Central memory CD8-positive, alpha-beta T cell (primary cell): ENCODE results near the gene DPF3.

Experiments used
- ATAC-seq: fragments of 150-1000 bp; cut with Tn5 transposase; replicated peaks from 2 replicates; pipeline ENCODE4 v1.10.0; 2022; ENCODE audit warnings: mild to moderate bottlenecking, moderate FRiP score, moderate number of reproducible peaks; ENCODE audit not compliant: poor library complexity, severe bottlenecking; ENCODE audit errors: extremely low read depth
- DNase-seq, 2 donors: peaks; one replicate each; pipeline ENCODE4 v3.0.0; 2021; ENCODE audit warnings: low spot score in 2 of 2
- H3K27ac Mint-ChIP-seq: one replicate; pipeline ENCODE4 v1.8.0; 2022; ENCODE audit warnings: low read depth, mild to moderate bottlenecking, moderate library complexity, mixed read lengths
- H3K27me3 Mint-ChIP-seq: one replicate; pipeline ENCODE4 v1.8.0; 2022; ENCODE audit warnings: mixed read lengths
- H3K36me3 Mint-ChIP-seq: one replicate; pipeline ENCODE4 v1.8.0; 2022; ENCODE audit warnings: mild to moderate bottlenecking, moderate library complexity, mixed read lengths; ENCODE audit not compliant: insufficient read depth
- H3K4me1 Mint-ChIP-seq: one replicate; pipeline ENCODE4 v1.8.0; 2022; ENCODE audit warnings: mixed read lengths
- H3K4me3 Mint-ChIP-seq: one replicate; pipeline ENCODE4 v1.8.0; 2022; ENCODE audit warnings: mild to moderate bottlenecking, moderate library complexity, mixed read lengths
- H3K9me3 Mint-ChIP-seq: one replicate; pipeline ENCODE4 v1.8.0; 2022; ENCODE audit warnings: mixed read lengths

Gene DPF3

DNA sequence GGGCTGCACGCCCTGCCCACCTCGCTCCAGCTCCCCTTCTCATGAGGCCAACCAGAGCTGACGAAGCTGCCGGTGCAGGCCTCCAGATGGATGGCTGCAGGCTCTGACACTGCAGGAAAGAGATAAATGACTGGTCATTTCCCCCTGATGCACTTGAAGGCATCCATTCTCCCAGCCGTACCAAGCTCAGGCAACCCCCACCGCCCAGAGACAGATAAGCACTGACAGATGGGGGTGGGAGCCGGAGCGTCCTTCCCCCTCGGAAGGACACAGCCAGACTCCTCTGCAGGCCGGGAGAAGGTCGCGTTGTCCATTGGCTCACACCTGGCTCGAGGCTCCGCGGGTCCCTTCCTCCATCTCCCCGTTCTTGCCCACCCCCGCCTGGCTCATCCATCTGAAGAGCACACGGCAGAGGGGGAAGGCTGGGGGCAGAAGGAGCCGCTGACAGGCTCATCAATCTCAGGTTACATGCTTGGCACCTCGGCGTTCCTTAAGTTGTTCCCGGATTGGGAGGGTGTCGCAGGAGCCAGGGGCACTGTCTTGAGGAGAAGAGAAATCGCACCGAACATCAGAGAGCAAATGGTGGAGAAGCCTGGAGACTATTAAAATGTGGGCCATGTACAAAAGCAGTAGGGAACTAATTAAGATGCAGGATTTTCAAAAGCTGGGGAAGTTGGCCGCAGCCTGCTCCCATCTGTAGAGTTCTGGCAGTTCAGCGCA lies 151.6 kb downstream of the DPF3 start:
- Mint-ChIP-seq H3K4me1 (no peaks in the 10 kb centered on the region), H3K9me3 (no peaks in the 10 kb centered on the region), H3K27me3 (no peaks in the 10 kb centered on the region), H3K4me3 (no peak overlapping the region), H3K27ac (no peak overlapping the region), H3K36me3 (no peaks in the 10 kb centered on the region)
- DNase-seq (no peak), ATAC-seq (no peak)

DNA sequence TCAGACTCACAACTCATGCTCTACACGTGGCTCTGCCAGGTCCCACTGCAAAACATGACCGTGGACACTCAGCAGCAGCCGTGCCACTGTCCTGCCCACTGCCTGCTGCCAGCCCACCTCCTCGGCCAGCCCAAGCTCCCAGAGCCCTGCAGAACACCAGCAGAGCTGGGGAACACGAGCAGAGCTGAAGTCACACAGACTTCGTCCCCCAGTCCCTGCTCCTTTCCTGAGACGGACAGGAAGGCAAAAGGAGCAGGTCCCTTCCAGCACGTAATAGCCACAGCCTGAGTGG lies 152.1 kb downstream of the DPF3 start:
- DNase-seq (no peak), ATAC-seq (no peak)
- Mint-ChIP-seq H3K4me3 (no peak overlapping the region), H3K36me3 (no peaks in the 10 kb centered on the region), H3K27ac (no peak overlapping the region), H3K9me3 (no peaks in the 10 kb centered on the region), H3K4me1 (no peaks in the 10 kb centered on the region), H3K27me3 (no peaks in the 10 kb centered on the region)

DNA sequence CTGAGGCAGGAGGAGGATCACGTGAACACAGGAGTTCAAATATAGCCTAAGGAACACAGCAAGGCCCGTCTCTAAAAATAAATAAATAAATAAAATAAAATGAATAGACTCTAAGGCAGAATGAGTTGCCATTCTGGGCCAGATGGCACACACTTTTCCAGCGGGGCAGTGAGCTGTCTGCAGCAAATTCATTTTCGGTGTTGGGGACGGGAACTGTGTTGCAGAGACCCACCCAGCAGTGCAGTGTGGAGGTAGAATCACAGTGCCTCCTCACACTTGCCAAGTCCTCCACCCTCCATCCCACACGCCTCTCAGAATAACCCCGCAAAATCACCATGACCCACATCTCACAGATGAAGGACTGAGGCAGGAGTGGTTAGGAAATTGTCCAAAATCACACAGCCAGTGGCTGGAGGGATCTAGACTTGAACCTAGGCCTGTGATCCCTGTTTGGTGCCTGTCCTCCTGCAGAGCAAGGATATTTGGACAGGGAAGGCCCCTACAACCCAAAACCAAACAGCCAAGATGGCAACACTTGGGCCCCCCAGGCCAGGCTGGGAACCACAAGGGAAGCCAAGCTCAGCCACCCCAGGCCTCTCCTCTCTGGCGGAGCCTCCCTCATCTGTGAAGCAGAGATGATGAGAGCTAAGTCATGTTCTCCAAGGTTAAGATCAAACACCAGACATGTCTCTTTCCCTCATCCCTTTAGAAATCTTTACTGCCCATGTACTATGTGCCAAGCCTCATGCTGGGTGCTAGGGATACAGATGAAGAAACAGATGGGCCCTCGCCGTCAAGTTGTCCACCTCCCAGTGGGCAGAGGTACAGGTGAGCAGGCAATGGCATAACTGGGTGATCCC lies 152.7 kb downstream of the DPF3 start:
- Mint-ChIP-seq H3K27me3 (no peaks in the 10 kb centered on the region), H3K9me3 (no peaks in the 10 kb centered on the region)

DNA sequence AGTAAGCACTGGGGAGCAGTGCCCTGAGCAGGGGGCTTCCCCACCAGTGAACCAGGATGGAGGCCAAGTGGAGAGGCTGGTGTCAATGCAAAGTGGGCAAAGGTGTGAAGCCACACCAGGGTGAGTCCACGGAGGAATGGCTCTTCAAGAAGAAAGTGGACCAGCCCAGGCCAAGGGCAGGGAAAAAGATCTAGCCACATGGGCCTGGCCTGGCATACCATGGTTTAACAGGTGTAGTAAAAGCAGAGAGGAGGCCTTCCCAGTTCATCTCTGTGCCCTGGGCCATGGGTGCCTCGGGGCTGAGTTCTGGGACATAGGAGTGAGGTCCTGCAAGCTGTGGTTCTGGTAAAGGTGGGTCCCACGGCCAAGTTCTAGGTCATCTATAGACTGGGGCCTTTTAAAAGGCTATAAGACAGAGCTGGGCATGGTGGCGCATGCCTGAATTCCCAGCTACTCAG lies 153.4 kb downstream of the DPF3 start:
- H3K36me3 Mint-ChIP-seq = no peaks in the 10 kb centered on the region
- H3K9me3 Mint-ChIP-seq = no peaks in the 10 kb centered on the region
- DNase-seq (no peak), ATAC-seq (no peak)
- H3K4me3 Mint-ChIP-seq = no peak overlapping the region
- peaks cover 2% of the 10 kb centered on the region for H3K27me3 Mint-ChIP-seq
- no peaks in the 10 kb centered on the region for H3K4me1 Mint-ChIP-seq
- no peak overlapping the region for H3K27ac Mint-ChIP-seq

More for the DNA sequence above, 152.7 kb downstream of the DPF3 start:
- no peak overlapping the region for H3K4me3 Mint-ChIP-seq
- no peak overlapping the region for H3K27ac Mint-ChIP-seq
- no peaks in the 10 kb centered on the region for H3K36me3 Mint-ChIP-seq
- ATAC-seq (no peak), DNase-seq (no peak)
- no peaks in the 10 kb centered on the region for H3K4me1 Mint-ChIP-seq

DNA sequence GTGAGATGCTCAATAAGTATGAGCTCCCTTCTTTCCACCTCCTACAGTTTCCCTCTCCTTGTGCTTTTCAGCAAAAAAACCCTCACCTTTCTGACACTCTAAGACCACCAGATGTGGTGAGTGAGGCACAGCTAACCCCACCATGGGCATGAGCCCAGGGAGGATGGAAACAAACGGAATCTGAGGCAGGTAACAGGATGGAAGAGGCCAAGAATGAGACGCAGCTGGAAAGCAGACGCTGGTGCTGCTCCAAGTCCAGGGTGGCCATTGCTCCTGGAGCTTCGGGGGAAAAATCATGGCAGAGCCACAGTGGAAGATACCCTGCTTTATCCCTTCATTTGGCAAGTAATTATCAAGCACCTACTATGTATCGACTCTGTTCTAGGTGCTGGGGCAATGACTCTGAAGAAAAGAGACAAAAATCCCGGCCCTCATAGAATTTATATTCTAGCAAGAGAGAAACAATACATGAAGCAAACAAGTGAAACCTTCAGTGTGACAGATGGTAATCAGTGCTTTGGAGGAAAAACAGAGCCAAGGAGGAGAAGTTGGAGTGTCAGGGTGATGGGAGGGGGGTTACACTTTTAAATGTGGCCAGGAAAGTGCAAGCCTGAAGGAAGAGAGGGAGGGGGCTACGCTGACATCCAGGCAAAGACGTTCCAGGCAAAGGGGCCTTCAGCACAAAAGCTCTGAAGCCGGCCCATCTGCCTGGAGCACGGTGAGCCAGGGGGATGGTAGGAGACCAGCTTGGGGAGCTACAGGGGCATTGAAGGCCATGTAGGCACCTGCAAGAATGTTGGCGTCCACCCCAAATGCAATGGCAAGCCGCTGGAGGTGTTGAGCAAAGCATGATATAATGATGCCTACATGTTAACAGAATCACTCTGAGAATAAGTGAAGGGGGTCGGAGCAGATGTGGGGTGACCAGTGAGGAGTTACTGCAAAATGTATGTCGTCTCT lies 154.2 kb downstream of the DPF3 start:
- Mint-ChIP-seq H3K4me3 (no peak overlapping the region), H3K27me3 (peaks cover 6% of the 10 kb centered on the region), H3K36me3 (no peaks in the 10 kb centered on the region), H3K27ac (no peak overlapping the region), H3K9me3 (no peaks in the 10 kb centered on the region), H3K4me1 (no peaks in the 10 kb centered on the region)
- DNase-seq = no peak
- no peak for ATAC-seq

DNA sequence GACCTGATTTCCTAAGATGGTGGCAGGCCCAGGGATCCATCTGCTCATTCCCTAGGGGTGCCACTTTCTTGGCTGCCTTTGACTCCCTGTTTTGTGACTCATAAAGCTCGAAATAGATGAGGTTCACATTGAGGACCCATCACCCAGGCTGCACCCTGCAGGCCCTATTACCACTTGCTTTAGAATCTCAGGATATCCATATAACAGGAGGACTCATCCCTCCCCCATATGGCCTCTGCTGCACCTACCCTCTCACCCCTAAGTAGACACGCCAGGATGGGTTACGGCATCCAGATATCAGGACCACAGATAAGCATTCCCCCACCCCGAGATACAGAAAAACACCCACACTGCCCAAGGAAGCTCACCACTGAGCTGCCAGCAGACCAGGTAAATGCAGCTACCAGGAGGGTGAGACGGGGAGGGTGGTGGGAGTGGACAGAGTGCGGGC lies 155.7 kb downstream of the DPF3 start:
- no peak for DNase-seq
- H3K27me3 Mint-ChIP-seq = peaks cover 11% of the 10 kb centered on the region

DNA sequence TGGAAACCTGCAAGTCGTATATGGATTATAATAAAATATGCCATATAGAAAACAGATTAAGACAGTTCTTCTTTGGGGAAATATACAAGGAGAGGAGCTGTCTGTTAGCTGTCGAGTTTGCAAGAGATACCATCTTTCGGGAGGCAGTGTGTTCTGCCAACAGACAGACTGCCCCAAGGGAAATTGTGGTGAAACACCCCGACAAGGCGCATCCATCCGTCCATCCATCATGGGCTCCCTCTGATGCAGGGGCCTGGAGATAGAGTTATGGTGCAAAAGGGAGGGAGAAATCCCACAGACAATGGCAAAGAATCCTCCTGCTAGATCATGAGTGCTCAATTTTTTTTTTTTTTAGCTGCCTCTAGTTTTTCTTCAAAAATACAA lies 156.3 kb downstream of the DPF3 start:
- ATAC-seq (no peak), DNase-seq (no peak)
- Mint-ChIP-seq H3K4me1 (no peaks in the 10 kb centered on the region), H3K4me3 (no peak overlapping the region), H3K9me3 (no peaks in the 10 kb centered on the region), H3K27me3 (peaks cover 17% of the 10 kb centered on the region), H3K36me3 (no peaks in the 10 kb centered on the region), H3K27ac (no peak overlapping the region)

More for the DNA sequence above, 155.7 kb downstream of the DPF3 start:
- no peaks in the 10 kb centered on the region for H3K4me1 Mint-ChIP-seq
- no peaks in the 10 kb centered on the region for H3K9me3 Mint-ChIP-seq
- no peak overlapping the region for H3K4me3 Mint-ChIP-seq
- H3K36me3 Mint-ChIP-seq = no peaks in the 10 kb centered on the region
- H3K27ac Mint-ChIP-seq = no peak overlapping the region
- ATAC-seq = no peak

DNA sequence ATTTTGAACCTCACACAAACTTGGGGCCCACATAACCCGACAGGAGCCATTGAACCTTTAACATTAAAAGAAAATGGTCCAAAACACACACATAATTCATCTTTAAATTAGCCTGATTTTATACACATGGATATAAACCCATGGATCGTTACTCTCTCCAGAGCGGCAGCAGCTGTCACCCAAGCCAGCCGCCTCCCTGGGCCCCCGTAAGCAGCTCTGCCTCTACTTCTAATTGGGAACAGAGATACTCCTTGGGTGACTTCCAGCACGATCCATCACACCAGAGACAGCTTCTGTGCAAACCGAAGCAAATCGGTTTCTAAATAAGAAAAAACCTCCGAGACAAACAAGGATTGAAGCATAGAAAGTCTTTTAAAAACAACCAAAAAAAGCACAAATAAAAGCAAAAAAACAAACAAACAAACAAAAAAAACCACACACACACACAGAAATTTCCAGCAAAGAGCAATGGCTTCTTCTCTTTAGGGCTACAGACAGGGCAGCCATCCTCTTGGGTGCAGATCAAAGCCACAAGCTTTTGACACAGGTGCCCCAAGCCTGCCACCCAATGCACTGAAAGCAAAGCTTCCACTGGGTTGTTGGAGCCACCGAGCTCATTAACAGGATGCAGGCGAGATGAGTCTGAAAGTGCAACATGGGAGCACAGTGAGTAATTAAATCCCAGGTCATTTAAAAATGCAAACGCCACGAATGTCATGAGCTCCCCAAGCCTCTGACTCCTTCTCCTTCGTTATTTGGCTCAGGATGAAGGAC lies 156.9 kb downstream of the DPF3 start:
- Mint-ChIP-seq H3K4me3 (no peak overlapping the region), H3K27ac (no peak overlapping the region), H3K9me3 (no peaks in the 10 kb centered on the region), H3K36me3 (no peaks in the 10 kb centered on the region), H3K27me3 (peaks cover 21% of the 10 kb centered on the region), H3K4me1 (no peaks in the 10 kb centered on the region)
- DNase-seq (no peak), ATAC-seq (no peak)

DNA sequence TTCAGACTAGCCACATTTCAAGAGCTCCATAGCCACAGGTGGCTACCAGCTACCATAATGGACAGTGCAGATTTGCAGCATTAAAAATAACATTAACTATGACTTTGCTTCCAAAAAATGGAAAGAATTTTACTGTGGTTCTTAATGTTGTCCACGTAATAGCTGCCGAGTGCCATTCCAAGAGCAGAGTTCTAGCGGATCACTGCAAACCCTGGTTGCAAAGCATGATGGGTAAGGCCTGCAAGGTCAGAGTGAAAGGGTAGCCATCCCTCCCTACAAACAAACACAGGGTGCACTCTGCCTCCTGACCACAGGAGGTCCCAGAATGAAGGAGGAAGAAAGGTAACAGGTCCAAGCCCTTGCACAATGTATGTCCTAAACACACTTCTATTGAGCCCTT lies 157.6 kb downstream of the DPF3 start:
- H3K27me3 Mint-ChIP-seq = peaks cover 27% of the 10 kb centered on the region
- H3K4me1 Mint-ChIP-seq = no peaks in the 10 kb centered on the region
- no peaks in the 10 kb centered on the region for H3K9me3 Mint-ChIP-seq
- DNase-seq (no peak), ATAC-seq (no peak)
- H3K4me3 Mint-ChIP-seq = no peak overlapping the region
- H3K27ac Mint-ChIP-seq = no peak overlapping the region
- no peaks in the 10 kb centered on the region for H3K36me3 Mint-ChIP-seq

DNA sequence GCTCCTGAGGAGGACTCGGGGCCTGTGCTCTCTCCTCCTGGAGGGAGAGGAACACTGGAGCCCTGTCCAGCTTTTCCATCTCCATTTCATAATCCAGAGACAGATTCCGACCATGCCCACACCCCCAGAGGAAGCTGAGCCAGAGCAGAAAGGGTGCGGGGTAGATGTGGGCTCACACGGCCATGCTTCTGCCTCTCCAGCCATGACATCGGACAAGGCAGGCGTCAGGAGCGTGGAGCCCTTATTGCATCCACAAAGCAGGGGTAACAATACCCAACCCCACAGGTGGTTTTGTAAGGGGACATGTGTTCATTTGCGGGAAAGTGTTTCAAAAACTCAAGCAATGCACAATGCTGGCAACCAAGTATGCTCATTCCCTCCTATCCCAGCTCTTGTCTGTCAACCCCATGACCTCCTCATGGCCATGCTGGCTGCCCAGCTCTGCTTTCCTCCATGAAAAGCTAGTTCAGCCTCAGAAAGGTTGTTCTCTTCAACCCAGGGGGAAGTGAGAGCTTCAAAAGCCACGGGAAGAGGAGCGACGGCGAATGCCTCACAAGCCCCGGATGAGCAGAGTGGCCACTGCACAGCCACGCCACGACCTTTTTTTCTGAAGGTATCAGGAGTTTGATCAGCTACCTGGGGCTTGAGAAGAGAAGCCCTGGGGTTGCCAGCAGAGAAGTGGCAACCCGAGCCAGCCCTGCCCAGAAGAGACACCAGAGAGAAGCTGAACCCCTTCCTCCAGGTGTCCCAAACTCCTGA lies 161.7 kb downstream of the DPF3 start:
- Mint-ChIP-seq H3K27me3 (peaks cover 28% of the 10 kb centered on the region), H3K4me1 (no peaks in the 10 kb centered on the region), H3K9me3 (no peaks in the 10 kb centered on the region), H3K36me3 (no peaks in the 10 kb centered on the region), H3K27ac (no peak overlapping the region), H3K4me3 (no peak overlapping the region)
- no peak for DNase-seq
- ATAC-seq = no peak

DNA sequence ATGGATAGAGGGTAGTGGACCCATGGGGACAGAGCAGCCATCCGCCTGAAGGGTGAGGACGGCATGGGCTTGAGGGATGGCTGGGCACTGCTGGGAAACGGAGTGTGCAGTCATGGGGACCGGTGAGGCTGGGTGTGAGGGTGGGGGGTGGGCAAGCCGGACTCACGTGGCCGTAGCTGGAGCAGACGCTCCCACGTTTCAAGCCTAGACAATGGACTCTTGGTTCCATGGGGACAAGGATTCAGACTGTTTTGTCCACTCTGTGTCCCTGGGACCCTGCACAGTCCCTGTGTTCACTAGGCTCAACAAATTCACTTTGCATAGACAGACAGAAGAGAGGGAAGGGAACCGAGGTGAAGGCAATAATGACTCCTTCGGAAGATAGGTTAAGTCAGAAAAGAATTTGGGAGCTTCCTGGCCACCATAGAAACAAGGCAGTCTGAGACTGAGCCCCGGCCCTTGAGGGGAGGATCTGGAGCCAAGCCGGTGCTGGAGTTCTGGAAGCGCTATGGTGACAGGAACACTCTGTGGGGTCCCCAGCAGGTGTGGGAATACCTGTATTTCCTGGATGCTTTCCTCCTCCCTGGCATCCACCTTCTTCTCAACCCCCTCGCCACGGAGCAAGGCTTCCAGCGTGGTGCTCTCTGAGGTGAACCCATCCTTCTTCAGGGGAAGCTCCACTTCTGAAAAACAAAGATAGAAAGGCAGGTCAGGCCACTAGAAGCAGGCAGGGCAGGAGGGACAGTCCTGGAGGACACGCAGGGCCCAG lies 162.5 kb downstream of the DPF3 start:
- Mint-ChIP-seq H3K9me3 (no peaks in the 10 kb centered on the region), H3K27ac (no peak overlapping the region), H3K4me1 (no peaks in the 10 kb centered on the region), H3K4me3 (no peak overlapping the region), H3K36me3 (no peaks in the 10 kb centered on the region), H3K27me3 (peaks cover 28% of the 10 kb centered on the region)
- DNase-seq (no peak), ATAC-seq (no peak)
